MG63 (cell line): ENCODE results near the gene SFI1. TPM values are rescaled to one million over a fixed set of nuclear protein-coding genes. Genes with fewer than 3 reads are reported as not detected.

Experiments used
- DNase-seq: peaks from one replicate; pipeline ENCODE4 v3.0.0-alpha.2; 2020
- H3K27me3 ChIP-seq: fragments of 250-450 bp; sonication (Bioruptor Pico); 2 replicates; pipeline ENCODE4 v1.5.1; 2020; ENCODE audit warnings: mild to moderate bottlenecking, moderate library complexity
- H3K36me3 ChIP-seq: fragments of 250-450 bp; sonication (Bioruptor Pico); 2 replicates; pipeline ENCODE4 v1.5.1; 2020; ENCODE audit warnings: mild to moderate bottlenecking, moderate library complexity
- H3K4me3 ChIP-seq: fragments of 250-450 bp; sonication (Bioruptor Pico); 2 replicates; pipeline ENCODE4 v1.5.1; 2020; ENCODE audit warnings: mild to moderate bottlenecking, moderate library complexity
- H3K9me3 ChIP-seq: fragments of 250-450 bp; sonication (Bioruptor Pico); 2 replicates; pipeline ENCODE4 v1.5.1; 2020; ENCODE audit warnings: mild to moderate bottlenecking, moderate library complexity
- total RNA-seq: library from RNA; depleted of rRNA; stranded (reverse); fragments of >200 nt; shearing (Covaris generic); gene quantifications from 2 replicates; pipeline ENCODE4 v1.2.3, GENCODE V29; 2014; ENCODE audit warnings: low replicate concordance

Gene SFI1
- total RNA-seq, 1 experiment from 2014 or later: 10.7 TPM

DNA sequence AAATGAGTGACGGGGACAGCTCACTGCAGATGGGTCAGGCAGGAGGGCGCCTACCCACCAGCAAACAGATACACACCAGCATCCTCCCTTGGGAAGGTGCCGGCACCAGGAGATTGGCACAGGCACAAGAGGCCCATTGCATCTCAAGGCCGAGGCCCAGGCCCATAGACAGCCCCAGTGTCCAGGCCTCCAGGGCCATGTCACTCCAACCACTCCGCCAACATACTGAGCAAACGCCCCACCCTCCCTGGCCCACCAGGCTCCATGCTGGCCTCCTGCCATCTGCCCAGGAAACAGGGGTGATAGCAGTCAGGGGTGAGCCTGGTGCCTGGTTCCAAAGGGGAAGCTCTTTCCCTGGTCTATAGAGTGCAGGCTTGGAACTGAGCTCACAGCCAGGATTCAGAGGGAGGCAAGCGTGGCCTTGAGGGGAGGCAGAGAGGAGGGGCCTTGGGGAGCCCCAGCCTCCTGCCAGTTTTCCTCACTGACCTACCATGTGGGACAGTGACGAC, 130.9 kb downstream of the SFI1 start:
- no peaks in the 10 kb centered on the region for H3K9me3 ChIP-seq
- no peak for DNase-seq
- peaks cover 20% of the 10 kb centered on the region for H3K36me3 ChIP-seq
- H3K4me3 ChIP-seq: no peak overlapping the region
- H3K27me3 ChIP-seq: no peaks in the 10 kb centered on the region

DNA sequence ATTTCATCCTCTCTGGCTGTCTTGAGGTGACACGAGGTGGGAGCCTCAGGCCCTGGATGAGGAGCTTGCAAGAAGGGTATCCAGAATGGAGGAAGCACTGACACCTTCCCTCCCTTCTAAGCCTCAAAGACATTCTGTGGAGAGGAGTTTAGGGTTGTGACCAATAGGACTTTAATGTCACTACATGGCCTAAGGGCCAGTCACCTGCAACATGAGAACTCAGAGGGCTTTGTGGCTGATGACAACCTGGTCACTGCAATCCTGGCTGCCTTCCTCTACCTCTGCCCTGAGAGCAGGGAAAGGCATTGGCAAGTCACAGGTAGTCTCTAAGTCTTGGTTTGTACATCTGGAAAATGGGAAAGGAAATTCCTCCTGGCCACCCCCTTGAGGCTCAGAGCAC, 132.0 kb downstream of the SFI1 start:
- no peaks in the 10 kb centered on the region for H3K9me3 ChIP-seq
- H3K4me3 ChIP-seq: no peak overlapping the region
- no peak for DNase-seq
- no peaks in the 10 kb centered on the region for H3K27me3 ChIP-seq
- H3K36me3 ChIP-seq: peaks cover 17% of the 10 kb centered on the region

DNA sequence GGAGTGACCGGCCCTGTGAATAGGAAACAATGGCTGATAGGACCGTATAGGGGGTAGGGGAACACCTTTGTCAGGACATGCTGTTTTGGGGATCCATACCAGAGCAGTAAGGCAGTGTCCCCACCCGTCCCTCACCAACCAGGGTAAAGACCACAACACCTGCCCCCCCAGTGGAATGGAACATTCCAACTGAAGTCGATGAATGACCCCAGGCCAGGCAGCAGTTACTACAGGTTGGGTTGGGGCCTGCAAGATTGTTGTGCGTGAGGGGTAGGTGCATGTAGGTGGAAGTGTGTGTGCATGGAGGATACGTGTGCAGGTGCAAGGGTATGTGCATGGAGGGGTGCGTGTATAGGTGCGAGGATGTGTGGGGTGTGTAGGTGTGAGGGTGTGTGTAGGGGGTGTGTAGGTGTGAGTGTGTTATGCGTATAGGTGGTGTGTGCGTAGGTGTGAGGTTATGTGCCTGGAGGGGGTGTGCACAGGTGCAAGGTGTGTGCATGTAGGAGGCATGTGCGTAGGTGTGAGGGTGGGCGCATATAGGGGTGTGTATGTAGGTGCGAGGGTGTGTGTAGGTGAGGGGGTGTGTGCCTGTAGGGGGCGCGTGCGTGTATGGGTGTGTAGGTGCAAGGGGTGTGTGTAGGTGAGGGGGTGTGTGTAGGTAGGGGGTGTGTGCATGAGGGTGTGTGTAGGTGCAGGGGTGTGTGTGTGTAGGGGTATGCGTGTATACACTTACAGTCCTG, 132.8 kb downstream of the SFI1 start:
- DNase-seq: no peak
- no peaks in the 10 kb centered on the region for H3K27me3 ChIP-seq
- H3K9me3 ChIP-seq: no peaks in the 10 kb centered on the region
- H3K4me3 ChIP-seq: peak overlapping the region; percentile 86; the same call in 1 of the 2 replicates
- peaks cover 17% of the 10 kb centered on the region for H3K36me3 ChIP-seq

DNA sequence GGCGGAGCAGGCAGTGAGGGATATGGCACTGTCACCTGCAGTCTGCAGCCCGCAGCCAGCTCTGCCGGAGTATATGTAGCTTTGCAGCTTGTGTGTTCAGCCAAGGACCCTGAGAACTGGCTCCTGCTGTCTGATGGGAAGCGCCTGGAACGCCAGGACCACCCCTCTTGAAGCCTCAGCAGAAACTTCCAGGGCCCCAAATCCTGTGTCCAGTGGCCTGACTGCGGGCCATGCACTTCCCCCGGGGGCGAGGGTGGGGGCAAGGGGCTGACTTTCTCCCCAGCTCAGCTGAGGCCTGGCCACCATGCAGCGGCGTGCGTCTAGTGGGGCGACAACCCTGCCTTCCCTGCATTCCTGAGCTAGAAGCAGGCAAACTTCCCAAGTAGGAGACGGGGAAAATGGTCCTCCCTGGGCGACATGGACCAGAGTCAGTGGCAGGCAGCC, 133.4 kb downstream of the SFI1 start:
- H3K36me3 ChIP-seq: peaks cover 17% of the 10 kb centered on the region

DNA sequence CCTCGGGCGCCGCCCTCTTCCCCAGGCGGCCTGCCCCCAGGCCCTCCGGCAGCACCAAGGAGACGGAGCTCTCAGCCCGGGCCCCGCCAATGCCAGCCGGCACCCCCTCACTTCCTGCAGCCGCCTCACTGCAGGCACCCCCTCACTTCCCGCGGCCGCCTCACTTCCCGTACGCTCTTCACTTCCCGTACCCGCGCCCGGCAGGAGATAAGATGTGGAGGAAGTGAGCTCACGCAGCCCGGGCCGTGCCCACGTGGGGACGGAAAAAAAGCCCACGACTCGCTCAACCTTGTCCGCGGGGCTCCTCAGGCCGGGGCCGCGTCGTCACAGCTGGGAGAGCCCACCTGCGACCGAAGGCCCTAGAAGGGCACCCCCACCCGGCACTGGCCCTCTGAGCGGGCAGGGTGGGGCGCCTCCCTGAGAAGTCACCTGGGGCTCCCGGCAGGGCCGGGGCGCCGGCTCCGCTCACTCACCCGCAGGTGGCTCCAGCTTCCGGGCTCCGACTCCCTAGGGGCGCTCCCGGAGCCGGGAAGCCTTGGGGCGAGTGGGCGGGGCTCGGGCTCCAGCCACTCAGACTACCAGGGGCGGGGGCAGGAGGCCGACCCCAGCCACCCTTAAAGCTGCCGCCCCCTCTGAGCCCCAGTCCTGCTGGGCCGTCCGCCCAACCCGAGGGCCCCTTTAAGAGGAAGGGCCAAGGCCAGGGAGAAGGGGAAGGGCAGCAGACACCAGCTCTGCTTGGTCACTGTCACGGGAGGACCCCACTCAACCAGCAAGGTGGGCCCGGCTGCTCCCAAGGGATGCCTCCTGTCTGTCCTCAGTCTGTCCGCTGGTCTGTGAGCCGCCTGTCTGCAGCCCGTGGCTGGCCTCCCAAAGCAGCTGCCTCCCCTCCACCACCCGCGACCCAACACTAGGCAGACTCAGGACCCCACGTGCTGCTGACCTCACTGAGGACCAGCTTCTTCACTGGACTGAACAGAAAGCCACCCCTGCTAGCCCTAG, 134.3 kb downstream of the SFI1 start:
- Histone ChIP-seq H3K9me3 (no peaks in the 10 kb centered on the region), H3K27me3 (no peaks in the 10 kb centered on the region), H3K4me3 (peak overlapping the region; percentile 86), H3K36me3 (peaks cover 17% of the 10 kb centered on the region)
- peak; percentile 90 for DNase-seq

More for the DNA sequence above, 133.4 kb downstream of the SFI1 start:
- Histone ChIP-seq H3K9me3 (no peaks in the 10 kb centered on the region), H3K27me3 (no peaks in the 10 kb centered on the region), H3K4me3 (peak overlapping the region; percentile 86)
- DNase-seq: no peak

DNA sequence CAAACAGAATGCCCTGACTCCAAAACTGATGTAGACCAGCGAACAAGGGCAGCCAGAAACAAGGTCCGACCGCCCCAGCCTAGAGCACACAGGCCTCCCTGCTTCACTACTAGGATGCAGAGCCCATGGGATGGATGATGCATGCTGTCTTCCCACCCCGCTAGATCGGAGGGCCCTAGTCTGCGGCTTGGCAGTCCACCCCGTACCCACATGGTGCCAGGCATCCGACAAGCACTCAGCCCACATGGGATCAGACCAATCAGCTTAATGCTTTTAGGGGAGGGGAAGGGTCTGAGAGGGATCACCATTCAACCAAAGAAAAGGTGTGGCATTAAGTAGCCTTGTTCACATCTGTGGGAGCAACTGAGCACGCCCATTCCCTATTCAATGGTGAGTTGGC, 135.1 kb downstream of the SFI1 start:
- peaks cover 17% of the 10 kb centered on the region for H3K36me3 ChIP-seq
- no peaks in the 10 kb centered on the region for H3K27me3 ChIP-seq
- H3K9me3 ChIP-seq: no peaks in the 10 kb centered on the region
- H3K4me3 ChIP-seq: peak overlapping the region; percentile 86
- peak; percentile 29 for DNase-seq

DNA sequence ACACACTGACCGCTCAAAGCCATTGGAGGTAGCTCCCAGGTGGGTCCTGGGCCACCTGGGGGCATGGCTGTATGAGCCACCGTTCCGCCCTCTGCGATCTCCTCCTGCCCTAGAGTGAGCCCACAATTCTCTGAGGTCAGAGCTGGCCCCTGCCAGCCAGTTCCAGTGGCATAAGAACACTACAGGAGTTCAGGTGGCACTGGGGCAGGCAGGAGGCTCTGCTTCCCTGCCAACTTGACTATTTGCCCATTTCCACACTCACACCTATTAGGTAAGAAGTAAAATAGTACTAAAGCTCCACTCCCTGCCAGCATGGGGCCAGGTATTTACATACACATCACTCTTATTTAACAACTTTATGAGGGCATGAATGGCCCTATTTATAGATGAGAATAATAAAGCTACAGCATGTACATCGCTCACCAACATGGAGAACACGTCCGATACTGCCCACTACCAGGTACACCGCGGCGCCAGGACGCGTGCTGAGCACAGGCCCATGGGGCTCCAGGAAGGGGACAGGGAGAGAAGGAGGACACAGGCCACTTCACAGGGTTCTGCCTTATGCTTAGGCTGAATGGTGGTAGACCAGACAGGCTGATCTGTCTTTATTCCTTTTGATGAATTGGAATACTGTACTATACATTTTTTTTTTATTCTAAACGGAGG, 139.4 kb downstream of the SFI1 start:
- no peaks in the 10 kb centered on the region for H3K9me3 ChIP-seq
- H3K27me3 ChIP-seq: no peaks in the 10 kb centered on the region
- no peak for DNase-seq
- no peak overlapping the region for H3K4me3 ChIP-seq
- H3K36me3 ChIP-seq: no peaks in the 10 kb centered on the region

DNA sequence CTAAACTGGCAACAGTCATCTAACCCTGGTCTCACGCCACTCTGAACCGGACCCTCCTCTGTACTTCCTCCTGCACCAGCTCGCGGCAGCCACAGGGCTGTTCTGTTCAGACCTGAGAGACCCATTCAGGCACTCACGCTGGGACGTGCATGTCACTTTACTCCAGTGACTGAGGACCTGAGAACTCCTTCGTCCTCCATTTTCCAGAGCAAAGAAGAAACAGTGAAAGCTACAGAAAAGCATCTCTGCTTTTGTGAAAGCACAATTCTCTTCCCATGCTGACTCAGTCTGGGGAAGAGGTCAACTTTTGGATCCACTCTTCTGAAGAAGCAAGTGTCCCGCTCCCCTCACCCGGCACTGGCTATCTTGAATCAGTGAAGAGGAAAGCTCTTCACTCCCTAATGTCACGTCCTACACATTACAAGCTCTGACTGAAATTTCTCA, 141.1 kb downstream of the SFI1 start:
- no peak for DNase-seq
- H3K27me3 ChIP-seq: no peaks in the 10 kb centered on the region
- peaks cover 5% of the 10 kb centered on the region; the same call in 1 of the 2 replicates for H3K36me3 ChIP-seq
- H3K4me3 ChIP-seq: no peak overlapping the region
- H3K9me3 ChIP-seq: no peaks in the 10 kb centered on the region

DNA sequence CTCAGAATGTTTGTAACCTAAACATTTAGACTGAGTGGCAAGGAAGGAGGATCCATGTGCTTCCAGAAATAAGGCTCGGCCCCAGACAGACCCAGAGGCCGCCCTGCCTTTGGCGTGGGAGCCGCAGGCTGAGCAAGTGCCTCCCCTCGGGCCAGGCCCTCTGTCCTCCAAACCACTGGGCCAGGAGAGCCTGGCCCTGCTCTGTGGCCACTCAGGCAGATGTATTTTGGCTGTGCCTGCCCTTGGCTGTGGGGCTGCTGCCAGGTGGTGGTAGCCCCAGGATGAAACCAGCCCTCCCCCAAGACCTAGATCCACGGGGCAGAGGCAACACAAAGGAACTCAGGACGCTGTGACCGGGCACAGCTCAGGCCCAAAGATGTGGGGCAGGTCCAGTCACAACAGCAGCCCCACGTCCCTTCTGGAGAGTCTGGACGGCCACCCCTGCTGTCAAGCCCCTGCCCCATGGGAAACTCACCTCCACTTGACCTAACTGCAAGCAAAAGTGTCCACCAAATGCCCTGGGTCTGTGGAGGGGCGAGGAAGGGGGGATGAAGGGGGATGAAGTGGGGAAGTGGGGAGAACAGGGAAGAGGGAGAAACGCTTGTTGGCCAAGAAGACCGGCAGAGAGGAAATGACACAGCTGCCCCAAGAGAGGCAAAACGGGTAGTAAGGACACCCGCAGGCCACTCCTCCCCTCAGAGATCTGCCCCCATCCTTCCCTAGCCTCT, 141.7 kb downstream of the SFI1 start:
- DNase-seq: no peak
- no peaks in the 10 kb centered on the region for H3K27me3 ChIP-seq
- H3K9me3 ChIP-seq: no peaks in the 10 kb centered on the region
- peaks cover 5% of the 10 kb centered on the region for H3K36me3 ChIP-seq
- no peak overlapping the region for H3K4me3 ChIP-seq

DNA sequence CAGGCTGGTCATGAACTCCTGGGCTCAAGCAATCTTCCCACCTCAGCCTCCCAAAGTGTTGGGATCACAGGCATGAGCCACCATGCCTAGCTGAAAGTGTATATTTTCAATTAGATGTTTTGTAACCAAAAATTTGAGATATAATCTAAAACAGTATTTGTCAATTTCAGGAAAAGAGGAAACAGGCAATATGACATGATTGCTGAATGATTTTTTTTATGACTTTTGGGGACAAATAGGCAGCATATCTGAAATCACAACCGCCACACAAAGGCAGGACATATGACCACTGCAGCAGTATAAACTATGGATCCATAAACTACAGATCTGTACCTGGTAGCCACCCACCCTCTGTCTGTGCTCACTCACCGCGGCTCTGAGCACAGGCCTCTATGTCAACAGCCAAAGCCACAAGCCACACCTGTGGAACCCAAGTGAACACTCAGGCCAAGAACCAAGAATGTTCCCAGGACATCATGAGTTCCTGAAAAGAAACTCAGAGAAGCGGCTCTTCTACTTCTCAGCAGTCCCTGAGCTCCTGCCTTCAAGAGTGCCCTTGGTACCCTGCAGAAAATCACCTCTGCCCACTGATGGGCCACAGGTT, 143.2 kb downstream of the SFI1 start:
- Histone ChIP-seq H3K36me3 (peaks cover 11% of the 10 kb centered on the region), H3K9me3 (no peaks in the 10 kb centered on the region), H3K4me3 (no peak overlapping the region), H3K27me3 (no peaks in the 10 kb centered on the region)
- DNase-seq: no peak

DNA sequence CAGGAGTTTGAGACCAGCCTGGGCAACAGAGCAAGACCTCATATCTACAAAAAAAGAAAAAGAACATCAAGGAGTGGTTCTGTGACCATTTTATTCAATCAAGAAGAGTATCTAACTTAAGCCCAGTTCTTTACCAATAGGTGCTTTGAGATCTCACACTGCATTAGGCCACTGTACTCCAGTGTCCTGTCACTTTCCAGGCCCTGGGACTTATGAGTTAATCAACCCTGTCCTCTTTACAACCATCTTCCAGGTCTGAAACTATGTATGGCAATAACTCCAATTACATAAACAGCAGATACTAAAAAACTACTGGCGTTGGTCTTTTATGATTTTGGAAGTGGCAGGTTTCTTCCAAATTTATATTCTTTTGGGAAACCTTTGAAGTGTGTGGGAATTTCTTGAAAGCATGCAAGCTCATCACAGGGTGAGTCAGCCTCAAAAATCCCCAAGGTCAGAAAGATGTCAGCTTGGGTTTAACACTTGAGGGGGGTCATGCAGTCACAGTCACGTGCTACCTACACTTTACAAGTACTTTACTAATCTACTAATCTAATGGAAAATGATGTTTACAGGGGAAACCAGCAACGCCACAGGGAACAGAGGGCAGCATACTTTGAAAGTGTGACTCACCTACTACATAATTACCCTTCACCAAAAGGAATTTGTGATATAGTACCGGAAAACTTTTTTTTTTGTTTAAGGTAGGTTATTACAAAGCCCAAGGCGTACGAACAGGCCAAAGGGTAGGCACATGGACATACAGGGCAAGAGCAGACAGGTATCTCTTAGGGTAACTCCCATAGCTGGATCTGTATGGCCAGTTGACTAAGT, 150.1 kb downstream of the SFI1 start:
- Histone ChIP-seq H3K4me3 (no peak overlapping the region), H3K27me3 (no peaks in the 10 kb centered on the region), H3K9me3 (no peaks in the 10 kb centered on the region), H3K36me3 (peaks cover 45% of the 10 kb centered on the region)
- peak; percentile 76 for DNase-seq

DNA sequence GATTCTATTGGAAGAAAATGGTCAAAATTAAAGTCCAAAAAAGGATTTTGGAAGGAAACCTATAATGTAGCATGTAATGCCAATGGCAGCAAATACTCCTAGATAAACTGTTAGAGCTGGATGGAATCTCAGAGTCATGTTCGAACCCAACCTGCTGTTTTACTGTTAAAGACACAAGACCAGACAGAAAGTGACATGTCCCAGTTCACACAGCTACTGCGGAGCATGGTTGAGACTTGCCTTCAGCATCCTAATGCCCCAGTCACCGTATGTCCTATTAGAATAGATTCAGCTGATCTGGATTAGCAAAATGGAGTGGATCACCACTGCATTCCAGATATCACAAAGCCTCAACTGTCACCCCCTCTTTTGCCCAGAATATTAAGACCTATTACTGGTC, 150.7 kb downstream of the SFI1 start:
- H3K4me3 ChIP-seq: no peak overlapping the region
- H3K36me3 ChIP-seq: peaks cover 43% of the 10 kb centered on the region
- H3K27me3 ChIP-seq: no peaks in the 10 kb centered on the region
- DNase-seq: no peak
- H3K9me3 ChIP-seq: no peaks in the 10 kb centered on the region

DNA sequence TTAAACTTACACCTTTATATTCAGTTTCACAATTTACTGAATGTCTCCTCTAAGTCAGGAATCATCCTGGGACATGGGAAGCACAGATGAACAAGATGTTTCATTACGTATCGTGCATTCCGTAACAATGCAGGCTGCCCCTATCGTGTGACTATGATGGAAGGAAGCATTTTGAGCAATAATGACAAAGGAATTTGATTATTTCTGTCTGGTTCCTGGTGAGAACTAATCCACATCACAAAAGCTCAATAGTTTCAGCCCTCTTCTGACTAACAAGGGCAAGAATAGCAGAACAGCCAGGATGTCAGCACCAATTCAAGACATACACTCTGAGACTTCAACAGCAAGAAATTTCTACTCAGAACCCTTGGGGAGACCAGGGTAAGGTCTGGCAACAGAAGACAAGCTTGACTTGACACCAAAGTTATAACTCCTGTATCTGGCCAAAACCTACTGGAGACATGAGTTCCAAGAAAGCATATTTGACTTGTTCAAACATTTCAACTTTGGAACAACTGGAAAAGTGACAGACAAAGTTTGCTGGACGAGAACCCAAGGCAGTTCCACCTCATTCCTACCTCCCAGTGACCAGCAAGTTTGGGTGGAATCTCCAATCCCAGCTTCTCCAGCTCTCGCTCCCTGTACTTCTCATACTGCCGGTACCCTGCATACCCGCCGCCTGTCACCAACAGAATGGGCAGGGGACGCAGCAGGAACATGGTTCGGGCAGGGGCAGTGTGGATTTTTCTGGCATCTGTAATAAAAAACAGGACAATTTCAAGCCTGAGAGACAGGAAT, 151.4 kb downstream of the SFI1 start:
- no peak for DNase-seq
- Histone ChIP-seq H3K27me3 (no peaks in the 10 kb centered on the region), H3K4me3 (no peak overlapping the region), H3K36me3 (peaks cover 43% of the 10 kb centered on the region), H3K9me3 (no peaks in the 10 kb centered on the region)

DNA sequence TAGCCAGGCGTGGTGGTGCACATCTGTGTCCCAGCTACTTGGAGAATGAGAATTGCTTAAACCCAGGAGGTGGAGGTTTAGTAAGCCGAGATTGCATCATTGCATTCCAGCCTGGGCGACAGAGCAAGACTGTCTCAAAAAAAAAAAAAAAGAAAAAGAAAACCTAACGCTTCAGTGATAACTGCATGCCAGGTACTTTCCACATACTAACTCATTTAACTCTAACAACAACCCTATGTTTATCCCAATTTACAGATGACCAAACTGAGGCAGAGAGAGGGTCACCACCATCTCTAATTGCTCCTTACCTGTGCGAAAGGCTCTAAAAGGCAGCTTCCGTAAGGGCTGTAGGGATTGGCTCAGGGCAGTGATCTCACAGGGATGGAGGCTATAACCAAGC, 154.1 kb downstream of the SFI1 start:
- H3K36me3 ChIP-seq: peaks cover 33% of the 10 kb centered on the region
- peak; percentile 49 for DNase-seq
- H3K9me3 ChIP-seq: no peaks in the 10 kb centered on the region
- H3K27me3 ChIP-seq: no peaks in the 10 kb centered on the region
- no peak overlapping the region for H3K4me3 ChIP-seq
